Stimulated activated CD4-positive, alpha-beta T cell treated with anti-CD3 and anti-CD28 coated beads, Interleukin-2, amount 100 ng/mL, for 4 hours (primary cell): ENCODE measurements around the gene RASSF4.

Source experiments
- DNase-seq: peaks from one replicate; pipeline ENCODE4 v3.0.0-alpha.2; 2020; ENCODE audit warnings: low read depth

RASSF4 gene

DNA sequence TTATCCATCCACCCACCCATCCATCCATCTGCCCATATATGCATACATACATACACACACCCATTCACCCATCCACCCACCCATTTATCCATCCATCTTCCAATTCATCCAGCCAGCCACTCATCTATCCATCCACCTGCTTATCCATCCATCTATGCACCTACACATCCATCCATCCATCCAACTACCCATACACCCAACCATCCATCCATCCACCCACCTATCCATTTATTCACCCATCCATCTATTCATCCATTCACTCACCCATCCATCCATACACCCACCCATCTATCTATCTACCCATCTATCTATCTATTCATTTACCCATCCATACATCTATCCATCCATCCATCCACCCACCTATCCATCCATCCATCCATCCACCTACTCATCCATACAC is 31.1 kb upstream of the RASSF4 start:
- no peak for DNase-seq

DNA sequence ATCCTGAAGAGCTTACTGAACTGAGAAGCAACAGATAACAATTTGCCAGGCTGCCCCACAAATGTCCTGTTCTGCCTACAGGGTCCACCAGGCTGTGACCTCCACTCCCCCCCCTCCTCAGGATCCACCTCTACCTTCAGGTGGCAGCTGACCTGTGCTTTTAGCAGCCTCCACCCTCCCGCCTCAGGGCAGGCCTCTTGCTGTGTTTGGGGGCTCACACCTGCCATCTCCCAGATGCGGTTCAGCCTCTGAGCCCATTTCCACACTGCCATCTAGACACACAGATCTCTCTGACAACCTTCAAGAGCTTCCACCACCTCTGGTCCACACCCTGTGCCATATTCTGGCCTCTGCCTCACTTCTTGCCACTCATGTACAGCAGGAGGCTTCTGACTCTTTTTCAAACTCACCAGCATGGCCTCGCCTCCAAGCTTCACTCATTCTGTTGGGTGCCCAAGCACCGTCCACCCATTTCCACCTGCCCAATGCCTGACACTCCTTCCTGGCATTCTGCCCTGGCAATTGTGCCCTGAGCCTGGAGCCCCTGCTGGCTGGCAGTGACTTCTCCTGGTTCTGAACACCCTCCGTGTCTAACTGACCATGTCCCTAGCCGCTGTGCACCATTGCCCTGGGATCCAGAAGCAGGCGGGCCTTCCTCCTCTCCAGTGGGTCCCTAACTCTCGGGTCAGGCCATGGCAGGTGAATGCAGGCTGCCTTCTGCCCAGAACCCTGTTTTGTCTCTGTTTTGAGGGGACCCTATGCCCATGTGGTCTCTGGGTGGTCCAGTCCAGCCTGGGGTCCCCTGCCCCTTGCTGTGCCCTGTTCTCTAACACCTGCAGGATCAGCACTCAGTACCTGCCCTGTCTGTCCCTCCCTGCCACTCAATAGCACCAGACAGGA is 30.0 kb upstream of the RASSF4 start:
- DNase-seq, result no peak

DNA sequence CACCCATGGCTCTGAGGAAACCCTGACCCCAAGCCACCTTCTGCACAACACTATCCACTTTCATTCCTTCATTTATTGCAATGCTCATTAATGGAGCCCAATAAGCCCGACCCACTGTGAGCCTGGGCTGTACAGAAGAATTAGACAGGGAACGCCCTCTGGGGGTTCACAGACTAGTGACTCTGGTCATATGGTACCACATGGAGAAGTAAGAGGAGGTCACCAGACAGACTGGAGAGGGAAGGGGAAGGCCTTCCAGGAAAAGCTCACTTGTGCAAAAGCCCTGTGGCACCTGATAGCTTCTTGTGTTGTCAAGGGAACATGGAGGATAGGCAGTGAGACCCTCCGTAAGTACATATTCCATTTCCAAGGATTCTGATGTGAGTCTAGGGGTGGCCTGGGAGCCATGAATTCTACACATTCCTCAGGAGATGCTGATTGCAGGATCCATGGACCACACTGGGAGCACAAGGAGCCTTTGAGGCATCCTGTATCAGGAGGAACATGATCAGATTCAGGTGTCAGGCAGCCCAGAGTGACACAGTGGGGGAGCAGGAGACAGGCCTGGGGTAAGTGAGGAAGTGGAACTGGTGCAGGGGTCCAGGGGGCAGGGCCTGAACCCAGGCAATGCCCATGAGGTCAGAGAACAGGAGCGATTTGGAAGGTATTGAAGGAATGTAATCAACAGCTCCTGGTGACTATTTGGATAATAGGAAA is 28.5 kb upstream of the RASSF4 start:
- DNase-seq, result no peak

DNA sequence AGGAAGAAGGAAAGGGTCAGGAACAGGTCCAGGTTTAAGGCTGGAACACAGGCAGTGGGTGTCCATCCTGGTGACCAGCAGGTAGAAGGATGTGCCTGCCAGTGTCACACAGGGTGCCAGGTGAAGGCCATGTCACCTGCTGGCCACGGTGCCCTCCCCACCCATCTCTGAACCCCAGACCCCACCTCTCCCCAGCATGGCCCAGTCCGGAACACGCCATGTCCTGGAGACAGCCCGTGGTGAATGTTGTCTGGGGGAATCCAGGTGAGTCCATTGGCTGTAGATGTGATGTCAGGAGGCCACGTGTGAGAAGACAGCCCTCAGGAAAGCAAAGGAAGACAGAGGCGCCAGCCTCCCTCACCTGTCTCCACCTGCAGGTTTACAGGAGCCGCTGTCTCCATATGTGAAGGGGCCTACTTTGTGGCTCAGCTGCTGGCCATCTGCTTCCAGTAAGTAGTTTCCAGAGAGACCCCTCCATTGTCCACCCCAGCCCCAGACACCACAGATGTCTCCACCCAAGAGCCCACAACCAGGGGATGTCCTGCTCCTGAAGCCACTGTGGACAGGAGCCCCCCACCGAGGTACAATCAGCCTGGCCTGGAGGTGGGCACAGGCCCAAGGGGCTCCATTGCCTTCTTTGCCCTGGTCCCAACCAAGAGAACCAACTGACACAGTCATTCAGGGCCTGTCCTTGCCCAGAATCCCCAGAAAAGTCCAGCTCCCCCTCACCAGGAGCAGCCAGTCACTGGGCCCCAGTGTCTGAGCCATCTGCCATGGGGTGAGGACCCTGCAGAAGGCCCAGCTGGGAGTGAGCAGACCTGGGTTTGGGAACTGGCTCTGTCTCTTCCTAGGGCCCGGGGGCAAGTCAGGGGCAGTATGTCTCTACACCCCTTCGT is 27.7 kb upstream of the RASSF4 start:
- DNase-seq, result no peak

DNA sequence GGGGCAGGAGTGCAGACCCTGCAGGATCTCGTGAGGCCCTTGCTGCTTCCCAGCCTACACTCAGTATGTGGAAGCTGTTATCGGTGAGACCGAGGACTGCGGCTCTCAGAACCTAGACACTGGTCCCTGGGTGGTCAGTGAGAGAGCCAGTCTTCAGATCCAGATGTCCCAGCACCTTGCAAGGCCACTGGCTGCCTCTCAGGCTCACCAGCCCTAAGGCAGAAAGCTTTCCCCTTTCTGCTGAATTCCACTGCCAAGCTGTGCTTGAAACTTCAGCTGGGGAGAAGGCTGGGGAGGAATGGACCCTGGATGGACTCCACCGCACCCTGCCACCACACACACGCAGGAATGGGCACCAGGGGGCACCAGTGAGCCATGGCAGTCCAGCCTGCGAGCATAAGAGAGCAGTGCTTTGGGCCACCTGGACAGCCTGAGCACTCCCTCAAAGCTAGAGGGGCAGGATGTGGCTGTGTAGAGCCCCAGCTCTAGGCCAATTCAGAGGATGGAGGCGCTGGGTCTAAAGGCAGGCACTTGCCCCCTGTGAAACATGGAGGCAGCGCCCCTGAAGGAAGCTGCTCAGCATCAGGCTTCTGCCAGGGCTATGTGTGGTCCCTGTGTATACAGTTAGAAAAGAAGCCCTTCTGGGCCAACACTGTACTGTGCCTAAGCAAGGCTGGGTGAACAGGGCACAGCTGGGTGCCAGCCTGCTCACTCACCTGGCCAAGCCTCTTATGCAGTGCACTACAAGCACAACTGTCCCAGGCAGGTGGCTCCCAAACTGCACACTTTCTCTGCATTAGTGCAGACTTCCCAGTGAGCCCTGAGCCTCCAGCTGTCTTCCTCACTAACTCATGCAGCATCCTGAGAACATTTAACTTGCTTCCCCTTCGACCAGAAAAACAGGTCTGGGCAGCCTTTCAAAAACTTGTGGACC is 26.8 kb upstream of the RASSF4 start:
- peak; percentile 62 for DNase-seq

DNA sequence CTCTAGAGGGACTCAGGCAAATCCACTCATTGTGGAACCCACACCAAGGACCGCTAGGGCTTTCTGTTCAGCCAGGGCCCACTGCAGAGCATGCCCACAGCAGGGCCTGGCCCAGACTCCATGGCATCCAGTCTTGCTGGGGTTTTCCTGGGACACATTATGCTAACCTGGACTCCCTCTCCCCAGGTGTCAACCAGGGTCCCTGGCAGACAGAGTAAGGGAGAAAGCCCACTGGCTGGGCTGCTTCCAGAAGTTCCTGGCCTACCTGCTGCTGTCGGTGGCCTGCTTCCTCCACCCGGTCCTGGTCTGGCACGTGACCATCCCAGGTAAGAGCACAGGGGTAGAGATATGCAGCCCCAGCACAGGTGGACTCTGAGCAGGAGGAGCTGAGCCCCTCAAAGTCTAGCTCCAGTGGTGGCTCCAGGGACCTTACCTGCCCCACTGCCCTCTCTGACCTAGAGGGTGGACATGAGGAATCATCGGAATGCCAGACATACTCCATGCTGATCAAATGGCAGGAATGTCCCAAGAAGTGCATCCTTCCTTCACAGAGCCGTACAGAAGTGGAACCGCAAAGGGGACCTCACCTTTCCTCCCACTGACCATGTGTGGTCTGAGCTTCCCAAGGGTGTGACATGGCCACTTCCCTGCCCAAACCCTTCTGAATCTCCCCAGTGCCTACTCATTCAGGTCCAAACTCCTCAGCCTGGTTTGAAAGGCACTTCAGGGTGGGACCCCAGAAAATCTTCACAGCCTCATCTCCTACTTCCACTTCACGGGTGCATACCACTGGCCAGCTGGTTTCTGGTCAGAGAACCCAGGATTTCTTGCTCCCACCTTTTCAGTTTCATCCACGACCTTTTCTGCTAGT is 25.9 kb upstream of the RASSF4 start:
- no peak for DNase-seq

DNA sequence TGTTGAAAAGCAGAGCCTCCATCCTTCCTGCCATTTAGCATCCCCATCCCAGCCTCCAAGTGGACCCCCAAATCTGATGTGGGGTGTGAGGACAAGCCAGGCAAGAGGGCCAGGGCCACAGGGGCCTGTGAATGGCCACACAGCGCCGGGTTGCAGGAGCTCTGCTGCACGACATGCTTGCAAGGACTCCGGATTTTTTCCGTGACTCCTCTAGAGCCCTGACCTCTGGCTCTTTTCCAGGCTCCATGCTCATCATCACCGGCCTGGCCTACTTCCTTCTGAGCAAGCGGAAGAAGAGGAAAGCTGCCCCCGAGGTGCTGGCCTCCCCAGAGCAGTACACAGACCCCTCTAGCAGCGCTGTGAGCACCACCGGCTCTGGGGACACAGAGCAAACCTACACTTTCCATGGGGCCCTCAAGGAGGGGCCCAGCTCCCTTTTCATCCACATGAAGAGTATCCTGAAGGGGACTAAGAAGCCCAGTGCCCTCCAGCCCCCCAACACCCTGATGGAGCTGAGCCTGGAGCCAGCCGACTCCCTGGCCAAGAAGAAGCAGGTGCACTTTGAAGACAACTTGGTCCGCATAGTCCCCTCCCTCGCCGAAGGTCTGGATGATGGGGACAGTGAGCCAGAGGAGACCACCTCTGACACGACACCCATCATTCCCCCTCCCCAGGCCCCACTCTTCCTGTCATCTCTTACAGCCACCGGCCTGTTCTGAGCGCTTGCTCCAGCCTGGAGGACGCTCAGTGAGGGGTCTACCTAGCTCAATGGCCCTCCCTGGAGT is 25.0 kb upstream of the RASSF4 start:
- DNase-seq, result no peak

DNA sequence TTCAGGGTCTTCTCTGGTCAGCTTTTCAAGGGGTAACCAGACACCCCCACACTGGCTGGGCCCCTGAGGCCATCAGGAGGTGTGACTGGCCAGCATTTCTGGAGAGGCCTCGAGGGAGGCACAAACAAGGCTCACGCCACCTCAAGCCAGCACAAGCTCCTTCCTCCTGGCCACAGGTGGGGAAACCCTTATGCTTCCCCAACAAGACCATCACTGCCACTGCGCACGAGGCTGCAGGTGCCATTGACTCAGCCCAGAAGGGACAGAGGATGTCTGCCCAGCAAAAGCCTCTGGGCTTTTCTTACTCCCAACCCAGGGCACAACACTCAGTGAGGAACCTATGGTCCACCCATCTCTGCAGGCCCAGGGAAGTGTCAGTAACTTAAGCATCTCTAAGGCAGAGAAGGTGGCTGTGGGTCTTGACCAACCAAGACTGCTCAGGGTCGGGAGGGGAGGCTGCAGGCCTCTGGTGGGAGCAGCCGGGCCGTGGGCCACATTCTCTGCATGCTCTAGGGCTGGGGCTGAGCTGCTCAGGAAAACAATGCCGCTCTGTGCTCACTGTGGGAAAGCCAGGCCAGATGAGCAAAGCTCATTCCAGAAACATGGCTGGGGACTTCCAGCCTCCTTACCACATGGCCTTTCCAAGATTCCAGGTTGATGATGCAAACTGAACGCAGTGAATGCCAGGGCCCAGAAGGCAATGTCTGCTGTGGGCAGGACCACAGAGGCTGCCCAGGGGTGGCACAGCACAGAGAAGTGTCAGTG is 24.2 kb upstream of the RASSF4 start:
- DNase-seq, result no peak

DNA sequence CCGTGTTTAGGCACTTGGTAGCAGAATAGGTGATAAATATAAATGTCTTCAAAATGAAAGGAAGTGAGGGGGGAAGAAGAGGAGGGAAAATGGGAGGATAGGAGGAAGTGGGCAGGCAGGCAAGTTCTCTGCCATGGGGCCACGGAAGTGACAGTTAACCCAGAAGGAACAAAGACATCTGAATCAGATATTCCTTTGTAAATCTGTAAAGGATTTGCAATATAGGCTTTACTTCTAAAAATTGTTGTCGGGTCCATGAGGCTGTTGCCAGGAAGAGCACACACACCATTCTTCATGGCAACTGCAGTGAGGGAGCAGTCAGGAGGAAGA is 23.7 kb upstream of the RASSF4 start:
- no peak for DNase-seq

DNA sequence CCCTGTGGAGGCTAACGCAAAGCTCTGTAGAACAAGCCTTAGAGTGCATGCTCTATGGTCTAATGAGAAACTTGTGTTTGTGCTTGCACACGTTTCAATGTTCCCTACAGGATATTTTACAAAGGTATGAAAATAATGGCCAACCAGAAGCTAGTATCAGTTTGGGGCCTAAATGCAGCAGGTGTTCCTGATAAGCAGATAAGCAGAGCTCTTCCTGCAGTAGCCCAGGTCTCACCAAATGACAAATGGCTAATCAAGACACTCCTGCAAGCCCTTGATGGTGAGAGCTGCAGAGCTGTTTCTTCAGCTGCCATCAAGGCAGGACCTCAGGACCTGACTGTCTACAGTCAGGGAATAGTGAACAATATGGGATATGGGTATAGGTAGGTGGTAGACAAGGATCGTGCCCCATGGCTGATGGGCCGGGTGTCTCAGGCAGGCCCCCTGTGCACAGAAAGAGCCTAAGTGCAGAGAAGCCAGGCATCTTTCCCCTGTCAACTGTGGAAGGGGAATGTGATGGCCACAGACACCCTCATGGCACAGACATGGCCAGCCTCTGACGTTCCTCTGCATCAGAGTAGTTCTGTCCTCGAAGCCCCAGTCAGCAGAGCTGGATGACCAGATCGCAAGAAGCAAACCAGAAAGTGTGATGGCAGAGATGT is 23.2 kb upstream of the RASSF4 start:
- no peak for DNase-seq

DNA sequence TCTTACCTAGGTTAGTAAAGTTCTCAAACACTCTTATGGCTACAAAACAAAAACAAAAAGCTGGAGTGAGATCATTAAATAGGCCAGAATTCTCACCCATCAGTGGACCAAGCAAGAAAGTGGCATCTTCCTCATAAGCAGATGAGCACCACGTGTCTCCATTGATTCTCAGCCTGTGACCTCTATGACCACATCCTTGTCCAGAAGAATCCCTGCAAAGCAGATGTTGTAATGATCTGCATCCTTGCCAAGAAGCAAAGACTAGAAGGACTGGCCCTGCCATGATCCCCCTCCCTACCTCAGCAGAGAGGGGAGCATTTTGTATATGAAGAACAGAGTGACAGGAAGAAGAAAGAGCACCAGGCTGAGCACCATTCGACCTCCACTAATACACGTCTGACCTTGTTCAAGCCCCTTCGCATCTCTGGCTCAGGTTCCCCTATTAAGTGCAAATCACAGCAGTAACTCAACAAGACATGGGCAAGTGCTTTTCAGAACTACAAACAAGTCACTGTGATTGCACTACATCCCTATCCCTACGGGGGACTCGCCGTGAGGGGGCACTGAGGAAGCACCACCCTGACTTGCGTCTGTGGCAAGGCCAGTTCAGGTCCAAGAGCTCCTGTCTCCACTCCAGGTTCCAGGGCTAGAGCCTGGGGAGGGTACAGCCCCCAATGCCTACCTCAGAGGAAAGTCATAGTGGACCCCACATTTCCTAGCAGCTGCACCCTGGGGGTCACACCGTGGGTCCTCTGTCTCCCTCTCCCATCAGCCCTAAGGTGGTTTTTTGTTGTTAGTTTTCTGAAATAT is 22.2 kb upstream of the RASSF4 start:
- DNase-seq, result no peak

DNA sequence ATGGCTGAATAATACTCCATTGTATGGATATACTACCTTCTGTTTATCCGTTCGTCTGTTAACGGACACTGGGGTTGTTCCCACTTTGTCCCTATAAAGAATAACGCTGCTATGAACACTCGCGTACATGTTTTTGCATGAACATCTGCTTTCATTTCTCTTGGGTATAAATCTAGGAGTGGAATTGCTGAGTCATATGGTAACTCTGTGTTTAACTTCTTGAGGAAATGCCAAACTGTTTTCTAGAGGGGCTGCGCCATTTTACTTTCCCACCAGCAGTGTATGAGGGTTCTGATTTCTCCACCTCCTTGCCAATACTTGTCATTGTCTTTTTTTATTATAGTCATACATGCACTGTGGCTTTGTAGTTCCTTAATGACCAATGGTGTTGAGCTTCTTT is 20.6 kb upstream of the RASSF4 start:
- DNase-seq, result no peak

DNA sequence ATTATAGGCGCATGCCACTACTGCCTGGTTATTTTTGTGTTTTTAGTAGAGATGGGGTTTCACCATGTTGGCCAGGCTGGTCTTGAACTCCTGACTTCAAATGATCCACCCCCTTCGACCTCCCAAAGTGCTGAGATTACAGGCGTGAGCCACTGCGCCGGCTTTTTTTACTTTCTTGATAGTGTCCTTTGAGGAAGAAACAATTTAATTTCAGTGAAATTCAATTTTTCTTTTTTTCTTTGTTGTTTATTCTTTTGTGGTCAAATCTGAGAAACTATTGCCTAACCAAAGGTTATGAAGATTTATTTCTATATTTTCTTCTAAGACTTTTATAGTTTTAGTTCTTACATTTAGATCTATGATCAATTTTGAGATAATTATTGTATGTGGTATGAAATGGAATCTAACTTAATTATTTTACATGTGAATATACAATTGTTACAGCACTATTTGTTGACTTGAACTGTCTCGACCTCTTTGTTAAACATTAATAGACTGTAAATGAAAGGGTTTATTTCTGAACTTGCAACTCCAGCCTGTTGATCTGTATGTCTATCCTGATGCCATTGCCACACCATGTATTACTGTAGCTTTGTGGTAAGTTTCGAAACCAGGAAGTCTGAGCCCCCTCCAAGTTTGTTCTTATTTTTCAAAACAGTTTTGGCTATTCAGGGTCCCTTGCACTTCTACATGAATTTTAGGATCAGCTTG is 19.8 kb upstream of the RASSF4 start:
- no peak for DNase-seq

DNA sequence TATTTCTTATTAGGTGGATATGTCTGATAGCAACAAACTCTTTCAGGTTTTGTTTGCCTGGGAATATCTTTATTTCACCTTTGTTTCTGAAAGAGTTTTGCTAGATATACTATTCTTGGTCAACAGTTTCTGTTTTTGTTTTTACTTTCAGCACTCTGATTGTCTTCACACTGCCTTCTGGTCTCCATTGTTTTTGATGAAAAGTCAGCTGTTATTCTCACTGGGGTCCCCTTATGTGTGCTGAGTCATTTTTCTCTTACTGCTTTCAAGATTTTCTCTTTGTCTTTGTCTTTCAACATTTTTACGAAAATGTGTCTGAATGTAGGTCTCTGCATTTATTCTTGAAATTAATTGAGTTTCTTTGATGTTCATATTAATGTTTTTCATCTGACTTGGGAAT is 15.2 kb upstream of the RASSF4 start:
- DNase-seq, result no peak

DNA sequence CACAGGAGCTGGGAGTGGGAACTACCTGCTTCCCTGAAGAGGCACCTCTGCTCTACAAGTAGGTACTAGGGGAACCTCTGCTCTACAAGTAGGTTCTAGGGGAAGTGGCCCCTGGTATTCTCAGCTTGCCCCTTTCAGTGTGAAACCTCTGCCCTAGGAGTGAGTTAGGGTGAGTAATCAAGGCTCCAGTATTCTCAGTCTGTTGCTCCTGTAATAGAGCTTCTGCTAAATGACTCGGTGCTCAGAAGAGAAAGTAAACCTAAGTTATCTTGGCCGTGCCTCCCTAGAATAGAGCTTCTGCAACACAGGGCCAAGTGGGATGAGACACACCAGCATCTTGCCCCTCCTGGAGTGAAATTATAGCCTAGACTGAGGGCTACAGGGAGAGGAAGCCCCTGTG is 13.4 kb upstream of the RASSF4 start:
- no peak for DNase-seq

DNA sequence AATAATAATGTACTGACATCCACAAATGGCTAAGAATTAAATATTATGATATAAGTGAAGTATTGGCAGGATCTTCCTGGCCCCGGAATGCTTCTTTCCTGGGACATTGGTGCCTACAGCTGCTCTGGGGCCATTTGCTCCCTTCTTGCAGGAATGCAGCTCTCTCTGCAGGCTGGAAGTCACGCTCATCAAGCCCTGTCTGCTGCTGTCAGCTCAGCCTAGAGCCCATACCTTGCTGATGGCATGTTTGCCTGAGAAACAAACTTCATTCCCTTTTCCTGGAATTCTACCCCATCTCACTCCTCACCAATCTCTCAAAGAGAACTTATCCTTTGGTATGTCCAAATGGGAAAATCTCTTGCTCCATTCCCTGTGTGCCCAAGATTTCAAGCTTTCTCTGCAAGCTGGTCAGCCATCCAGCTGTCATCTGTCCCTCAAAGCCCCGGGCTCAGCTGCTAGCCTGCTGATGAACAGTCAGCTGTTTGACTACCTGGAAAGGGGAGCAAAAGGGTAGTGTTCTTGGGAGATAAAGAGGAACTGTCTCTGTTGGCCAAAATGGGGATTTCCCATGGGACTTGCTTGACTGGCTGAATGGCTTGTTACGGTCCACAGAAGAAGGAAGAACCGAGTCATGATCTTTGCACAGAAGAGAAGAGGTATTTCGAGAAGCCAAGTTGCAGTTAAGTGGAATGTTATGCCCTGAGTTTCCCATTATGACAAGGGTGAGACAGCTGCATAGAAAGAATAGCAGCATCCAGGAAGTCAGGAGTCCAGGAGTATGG is 12.0 kb upstream of the RASSF4 start:
- DNase-seq, result no peak
